Breast epithelium (tissue), 4 donors: ENCODE data around the gene B4GALNT1. TPM values are rescaled to one million over a fixed set of nuclear protein-coding genes. Genes with fewer than 3 reads are reported as not detected.

Source experiments
- DNase-seq, 2 donors: peaks; one replicate each; pipeline ENCODE4 v3.0.0-alpha.2; 2019; ENCODE audit warnings: low spot score in 2 of 2
- H3K27ac ChIP-seq, 2 donors: fragments of 200-600 bp; sonication (generic) in 1 of 2; one replicate each; pipeline ENCODE4 v1.5.1; 2016 to 2019; ENCODE audit warnings: mild to moderate bottlenecking in 1 of 2
- H3K27me3 ChIP-seq, 2 donors: fragments of 200-600 bp; sonication (generic) in 1 of 2; one replicate each; pipeline versions ENCODE4 v1.5.1 to v1.6.0; 2017 to 2019; ENCODE audit warnings: control low read depth in 1 of 2, mild to moderate bottlenecking in 1 of 2
- H3K36me3 ChIP-seq: fragments of 200-600 bp; one replicate; pipeline ENCODE4 v1.5.1; 2019
- H3K4me1 ChIP-seq, 2 donors: fragments of 200-600 bp; sonication (generic); one replicate each; pipeline ENCODE4 v1.5.1; 2016 to 2019; ENCODE audit warnings: control low read depth in 1 of 2
- H3K4me3 ChIP-seq, 3 donors: fragments of 200-600 bp; sonication (generic); 1 replicate in 2 of 3; 2 replicates in 1 of 3; pipeline ENCODE4 v1.5.1; 2016 to 2019; ENCODE audit warnings: mild to moderate bottlenecking in 3 of 3, moderate library complexity in 2 of 3
- H3K9me3 ChIP-seq, 2 donors: fragments of 200-600 bp; sonication (generic) in 1 of 2; one replicate each; pipeline ENCODE4 v1.5.1; 2016 to 2019; ENCODE audit warnings: control low read depth in 1 of 2
- POLR2A ChIP-seq: fragments of 450-650 bp; IDR thresholded peaks from one replicate; pipeline ENCODE4 v1.6.1; 2016; ENCODE audit warnings: antibody characterized with exemption, mild to moderate bottlenecking, moderate library complexity
- POLR2AphosphoS5 ChIP-seq, 3 donors: sonication (generic); formaldehyde crosslinking; IDR thresholded peaks; one replicate each; pipeline ENCODE4 v1.6.1; 2017; ENCODE audit warnings: antibody characterized with exemption in 3 of 3
- intact Hi-C: fragments of 100-400 bp; cut with DNase I; formaldehyde crosslinking; loops from one replicate; pipeline ENCODE4 v1.15.1; 2023; ENCODE audit warnings: low total_unique reads
- total RNA-seq, 3 donors: library from RNA; depleted of rRNA; stranded (reverse); fragments of >200 nt; gene quantifications; one replicate each; pipeline ENCODE4 v1.1.0, GENCODE V29; 2016
- TF ChIP-seq, protein P1 (sequence below), 3 donors: fragments of 450-650 bp; IDR thresholded peaks; one replicate each; pipeline ENCODE4 v1.5.1; 2016 to 2017; ENCODE audit warnings: antibody characterized with exemption in 3 of 3, mild to moderate bottlenecking in 3 of 3, moderate library complexity in 3 of 3

Gene B4GALNT1
- total RNA-seq, 3 donors from 2014 or later, result 1.1 to 2.6 (median 1.2) TPM

DNA sequence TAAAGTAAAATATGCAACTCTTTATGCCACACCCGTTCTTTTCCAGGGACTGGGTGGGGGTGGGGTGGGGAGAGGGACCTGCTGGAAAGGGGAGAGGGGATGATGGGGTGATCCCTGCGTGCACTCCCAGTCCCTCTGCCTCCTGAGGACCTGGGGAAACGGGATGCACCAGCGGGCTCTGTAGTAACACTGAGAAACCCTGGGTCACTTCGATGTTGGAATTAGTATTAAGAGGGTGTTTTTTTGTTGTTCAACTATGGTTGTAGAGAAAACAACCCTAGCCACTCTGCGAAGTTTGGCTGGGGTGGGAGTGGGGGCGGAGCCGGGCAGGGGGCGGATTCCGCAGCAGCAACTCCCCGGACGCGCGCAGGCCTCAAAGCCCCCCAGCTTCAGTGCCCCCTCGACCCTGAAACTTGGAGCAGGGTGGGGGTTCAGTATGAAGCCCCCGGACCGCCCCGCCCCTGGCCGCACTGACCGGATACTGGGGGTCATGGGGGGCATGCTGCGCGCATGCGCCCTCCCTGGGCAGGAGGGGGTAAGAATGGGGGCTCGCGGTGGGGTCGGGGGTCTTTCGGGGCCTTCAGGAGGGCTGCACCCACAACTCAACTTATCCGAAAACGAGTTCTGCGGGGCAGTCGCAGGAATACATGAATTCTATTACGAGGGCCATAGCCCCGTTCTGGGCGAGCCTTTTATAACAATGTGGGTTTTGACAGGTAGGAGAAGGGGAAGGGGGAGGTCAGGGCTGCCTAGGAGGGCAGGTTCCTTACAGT lies 23.0 kb downstream of the B4GALNT1 start:
- no peaks in the 10 kb centered on the region for H3K4me1 ChIP-seq
- TF ChIP-seq POLR2AphosphoS5 (IDR thresholded peaks at IDR 0.05), result no peak
- TF ChIP-seq, protein P1, sequence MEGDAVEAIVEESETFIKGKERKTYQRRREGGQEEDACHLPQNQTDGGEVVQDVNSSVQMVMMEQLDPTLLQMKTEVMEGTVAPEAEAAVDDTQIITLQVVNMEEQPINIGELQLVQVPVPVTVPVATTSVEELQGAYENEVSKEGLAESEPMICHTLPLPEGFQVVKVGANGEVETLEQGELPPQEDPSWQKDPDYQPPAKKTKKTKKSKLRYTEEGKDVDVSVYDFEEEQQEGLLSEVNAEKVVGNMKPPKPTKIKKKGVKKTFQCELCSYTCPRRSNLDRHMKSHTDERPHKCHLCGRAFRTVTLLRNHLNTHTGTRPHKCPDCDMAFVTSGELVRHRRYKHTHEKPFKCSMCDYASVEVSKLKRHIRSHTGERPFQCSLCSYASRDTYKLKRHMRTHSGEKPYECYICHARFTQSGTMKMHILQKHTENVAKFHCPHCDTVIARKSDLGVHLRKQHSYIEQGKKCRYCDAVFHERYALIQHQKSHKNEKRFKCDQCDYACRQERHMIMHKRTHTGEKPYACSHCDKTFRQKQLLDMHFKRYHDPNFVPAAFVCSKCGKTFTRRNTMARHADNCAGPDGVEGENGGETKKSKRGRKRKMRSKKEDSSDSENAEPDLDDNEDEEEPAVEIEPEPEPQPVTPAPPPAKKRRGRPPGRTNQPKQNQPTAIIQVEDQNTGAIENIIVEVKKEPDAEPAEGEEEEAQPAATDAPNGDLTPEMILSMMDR (IDR thresholded peaks at IDR 0.05), result no peak
- no peak for TF ChIP-seq POLR2A
- no peak for DNase-seq
- no peaks in the 10 kb centered on the region for H3K36me3 ChIP-seq
- peak overlapping the region; percentile 85 to 96 for H3K27ac ChIP-seq
- H3K9me3 ChIP-seq, result no peaks in the 10 kb centered on the region
- H3K4me3 ChIP-seq, result peak overlapping the region; percentile 57 to 90 (median 77)
- no peaks in the 10 kb centered on the region for H3K27me3 ChIP-seq
- intact Hi-C loops, result no loop called here

DNA sequence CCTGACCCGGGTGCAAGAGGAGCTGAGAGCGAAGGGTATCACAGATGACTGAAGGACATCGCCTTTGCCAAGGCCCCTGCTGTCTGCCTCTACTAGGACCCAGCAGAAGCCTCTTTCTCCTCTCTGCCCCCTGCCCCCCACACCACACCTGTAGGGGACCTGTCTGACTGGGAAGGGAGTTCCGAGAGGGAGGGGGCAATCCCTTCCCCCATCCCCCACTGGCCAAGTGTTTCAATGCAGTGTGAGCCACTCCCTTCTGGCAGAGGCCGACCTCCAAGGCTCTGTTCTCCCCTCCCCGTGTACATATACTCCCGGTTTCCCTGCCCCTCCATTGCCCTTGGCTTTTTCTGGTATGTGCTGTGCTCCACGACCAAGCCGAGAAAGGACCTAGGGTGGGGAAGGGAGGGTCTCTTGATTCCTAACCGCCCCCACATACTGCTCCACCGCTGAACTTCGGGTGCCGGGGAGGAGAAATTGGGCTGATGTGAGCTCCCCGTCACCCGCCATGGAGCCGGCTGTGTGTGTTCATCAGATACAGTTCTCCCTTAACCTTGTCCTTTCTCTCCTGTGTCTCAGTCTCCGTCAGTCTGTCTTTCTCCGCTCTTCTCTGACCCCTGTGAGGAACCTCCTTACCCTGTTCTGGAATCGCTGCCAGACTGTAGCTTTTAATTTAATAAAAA lies 23.8 kb downstream of the B4GALNT1 start:
- Histone ChIP-seq H3K4me1 (no peaks in the 10 kb centered on the region), H3K27ac (peak overlapping the region; percentile 85 to 96), H3K36me3 (no peaks in the 10 kb centered on the region), H3K4me3 (peak overlapping the region; percentile 57 to 90 (median 77)), H3K27me3 (no peaks in the 10 kb centered on the region), H3K9me3 (no peaks in the 10 kb centered on the region)
- no peak for DNase-seq
- TF ChIP-seq POLR2AphosphoS5 (IDR thresholded peaks at IDR 0.05), result no peak
- TF ChIP-seq POLR2A, result no peak
- TF ChIP-seq, protein P1 (IDR thresholded peaks at IDR 0.05), result no peak
- intact Hi-C loops, result no loop called here

DNA sequence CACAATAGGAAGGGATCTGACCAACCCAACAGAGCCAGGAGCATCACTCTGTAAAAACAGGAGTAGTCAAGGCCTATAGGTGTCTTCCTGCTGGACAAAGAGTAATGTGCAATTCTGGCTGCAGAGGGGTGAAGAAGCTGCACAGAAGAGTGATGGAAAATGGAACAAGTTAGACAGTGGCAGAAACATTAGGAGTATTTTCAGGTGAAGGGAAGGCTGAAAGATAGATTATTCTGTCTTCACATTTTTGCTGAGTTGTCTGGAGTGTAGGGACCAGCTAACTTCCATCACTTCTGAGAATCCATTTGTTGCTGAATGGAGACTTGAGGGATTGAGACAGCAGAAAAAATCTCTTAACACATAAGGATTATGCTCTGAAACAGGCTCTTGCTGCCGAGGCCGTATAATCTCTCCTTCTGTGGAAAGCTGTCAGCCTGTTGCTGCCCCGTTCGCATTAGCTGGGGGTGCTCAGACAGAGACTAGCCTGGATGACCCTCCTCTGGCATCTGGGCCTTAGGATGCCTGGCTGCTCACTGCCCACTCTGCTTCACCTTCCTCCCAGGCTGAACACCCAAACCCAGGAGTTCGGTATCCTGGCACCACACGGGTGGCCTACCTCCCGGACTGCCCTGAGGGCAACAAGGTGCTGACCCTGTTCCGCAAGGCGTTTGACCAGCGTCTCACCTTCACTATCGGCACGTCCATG lies 24.9 kb downstream of the B4GALNT1 start:
- no peak for DNase-seq
- Histone ChIP-seq H3K4me3 (no peak overlapping the region), H3K9me3 (no peaks in the 10 kb centered on the region), H3K36me3 (no peaks in the 10 kb centered on the region), H3K4me1 (peaks cover 0 to 4% of the 10 kb centered on the region in 2 donors), H3K27ac (peak overlapping the region in 1 of 2 donors; percentile 9), H3K27me3 (no peaks in the 10 kb centered on the region)
- TF ChIP-seq, protein P1 (IDR thresholded peaks at IDR 0.05), result no peak
- no peak for TF ChIP-seq POLR2AphosphoS5 (IDR thresholded peaks at IDR 0.05)
- TF ChIP-seq POLR2A, result no peak
- intact Hi-C loops, result no loop called here

DNA sequence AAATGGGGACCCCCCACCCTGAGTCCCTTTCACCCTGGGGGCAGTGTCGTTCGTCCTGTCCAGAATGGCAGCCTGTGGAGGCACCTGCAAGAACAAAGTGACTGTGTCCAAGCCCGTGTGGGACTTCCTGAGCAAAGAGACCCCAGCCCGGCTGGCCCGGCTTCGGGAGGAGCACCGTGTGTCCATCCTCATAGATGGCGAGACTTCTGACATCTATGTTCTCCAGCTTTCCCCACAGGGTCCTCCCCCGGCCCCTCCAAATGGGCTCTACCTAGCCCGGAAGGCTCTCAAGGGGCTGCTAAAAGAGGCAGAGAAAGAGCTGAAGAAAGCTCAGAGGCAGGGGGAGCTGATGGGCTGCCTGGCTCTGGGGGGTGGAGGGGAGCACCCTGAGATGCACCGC lies 26.2 kb downstream of the B4GALNT1 start:
- Histone ChIP-seq H3K4me1 (peaks cover 0 to 4% of the 10 kb centered on the region in 2 donors), H3K9me3 (no peaks in the 10 kb centered on the region), H3K27me3 (no peaks in the 10 kb centered on the region), H3K4me3 (no peak overlapping the region), H3K36me3 (no peaks in the 10 kb centered on the region), H3K27ac (no peak overlapping the region)
- no peak for DNase-seq
- no peak for TF ChIP-seq POLR2AphosphoS5 (IDR thresholded peaks at IDR 0.05)
- TF ChIP-seq, protein P1 (IDR thresholded peaks at IDR 0.05), result no peak
- no peak for TF ChIP-seq POLR2A
- intact Hi-C loops, result no loop called here
